NCI-H1048 (cell line): ENCODE measurements around the gene TMEM143.
"Not testable (repeated sequence)": the region's sequence is repeated elsewhere in the genome, so short reads cannot be mapped to it uniquely, and the experiment has no call there.

Source experiments
- DNase-seq: peaks from one replicate; lab custom pipeline; 2025; lab: John Stamatoyannopoulos, UW

The TMEM143 gene

GRCh38 chr19:48296963-48297734 lies 66.6 kb downstream of the TMEM143 start:
- DNase-seq: no peak

- DNase-seq: no peak
Measured at GRCh38 chr19:48295458-48295857, 68.3 kb downstream of the TMEM143 start.

- no peak for DNase-seq
Measured at GRCh38 chr19:48292798-48293197, 70.9 kb downstream of the TMEM143 start.

- DNase-seq: not testable (repeated sequence)
Measured at GRCh38 chr19:48291489-48291815, 72.3 kb downstream of the TMEM143 start.

- no peak for DNase-seq
Measured at GRCh38 chr19:48290771-48291488, 72.8 kb downstream of the TMEM143 start.

GRCh38 chr19:48290401-48290770 lies 73.4 kb downstream of the TMEM143 start:
- DNase-seq: no peak

- DNase-seq: no peak
Measured at GRCh38 chr19:48287748-48288147, 76.0 kb downstream of the TMEM143 start.

GRCh38 chr19:48284896-48285295 lies 78.8 kb downstream of the TMEM143 start:
- DNase-seq: no peak

GRCh38 chr19:48283908-48284307 lies 79.8 kb downstream of the TMEM143 start:
- no peak for DNase-seq
